Measurements from ENCODE around the gene ANO7.

The ANO7 gene

GRCh38 chr2:241173557-241173956 is 14.9 kb upstream of the ANO7 start:
- TF ChIP-seq CTCF (IDR thresholded peaks at IDR 0.05; ENCODE audit: low read length): no peak
- Histone ChIP-seq H3K9ac (ENCODE audit: low read length) (no peak overlapping the region), H3K4me3 (ENCODE audit: low read depth, low read length, poor library complexity, severe bottlenecking) (no peak overlapping the region), H3K36me3 (ENCODE audit: insufficient read depth, low read length) (peaks cover 61% of the 10 kb centered on the region), H3K27ac (ENCODE audit: low read depth, low read length, poor library complexity, severe bottlenecking) (no peak overlapping the region), H3K4me1 (ENCODE audit: insufficient read depth, low read length, severe bottlenecking) (no peaks in the 10 kb centered on the region), H3K9me3 (ENCODE audit: low read length) (peaks cover 8% of the 10 kb centered on the region), H3K27me3 (ENCODE audit: insufficient read depth, low read length) (no peaks in the 10 kb centered on the region), H3K9me2 (ENCODE audit: low read depth, low read length) (no peaks in the 10 kb centered on the region), H3K79me2 (ENCODE audit: insufficient read depth, low read length) (no peaks in the 10 kb centered on the region), H4K20me1 (ENCODE audit: insufficient read depth, low read length) (no peaks in the 10 kb centered on the region), H3F3A (ENCODE audit: insufficient read depth, low read length) (no peaks in the 10 kb centered on the region), H3K4me2 (ENCODE audit: low read length) (no peak overlapping the region), H2AFZ (ENCODE audit: low read length) (no peak overlapping the region)

GRCh38 chr2:241177526-241178334 is 10.7 kb upstream of the ANO7 start:
- Histone ChIP-seq H4K20me1 (ENCODE audit: insufficient read depth, low read length) (no peaks in the 10 kb centered on the region), H3K4me1 (ENCODE audit: insufficient read depth, low read length, severe bottlenecking) (no peaks in the 10 kb centered on the region), H2AFZ (ENCODE audit: low read length) (no peak overlapping the region), H3K9ac (ENCODE audit: low read length) (no peak overlapping the region), H3K27me3 (ENCODE audit: insufficient read depth, low read length) (no peaks in the 10 kb centered on the region), H3K36me3 (ENCODE audit: insufficient read depth, low read length) (peaks cover 51% of the 10 kb centered on the region), H3F3A (ENCODE audit: insufficient read depth, low read length) (no peaks in the 10 kb centered on the region), H3K79me2 (ENCODE audit: insufficient read depth, low read length) (no peaks in the 10 kb centered on the region), H3K4me3 (ENCODE audit: low read depth, low read length, poor library complexity, severe bottlenecking) (no peak overlapping the region), H3K9me2 (ENCODE audit: low read depth, low read length) (no peaks in the 10 kb centered on the region), H3K4me2 (ENCODE audit: low read length) (no peak overlapping the region), H3K9me3 (ENCODE audit: low read length) (no peaks in the 10 kb centered on the region), H3K27ac (ENCODE audit: low read depth, low read length, poor library complexity, severe bottlenecking) (no peak overlapping the region)
- TF ChIP-seq EZH2 (IDR thresholded peaks at IDR 0.05; ENCODE audit: borderline replicate concordance, low read length) (no peak), CTCF (IDR thresholded peaks at IDR 0.05; ENCODE audit: low read length) (no peak)

GRCh38 chr2:241178961-241179360 is 9.5 kb upstream of the ANO7 start:
- H3K9me2 ChIP-seq (ENCODE audit: low read depth, low read length): no peaks in the 10 kb centered on the region
- H3K27me3 ChIP-seq (ENCODE audit: insufficient read depth, low read length): no peaks in the 10 kb centered on the region
- no peaks in the 10 kb centered on the region for H3F3A ChIP-seq (ENCODE audit: insufficient read depth, low read length)
- peaks cover 49% of the 10 kb centered on the region for H3K36me3 ChIP-seq (ENCODE audit: insufficient read depth, low read length)
- H4K20me1 ChIP-seq (ENCODE audit: insufficient read depth, low read length): no peaks in the 10 kb centered on the region
- H3K79me2 ChIP-seq (ENCODE audit: insufficient read depth, low read length): no peaks in the 10 kb centered on the region
- no peak overlapping the region for H3K9ac ChIP-seq (ENCODE audit: low read length)
- H3K27ac ChIP-seq (ENCODE audit: low read depth, low read length, poor library complexity, severe bottlenecking): no peak overlapping the region
- H3K4me3 ChIP-seq (ENCODE audit: low read depth, low read length, poor library complexity, severe bottlenecking): no peak overlapping the region
- no peaks in the 10 kb centered on the region for H3K9me3 ChIP-seq (ENCODE audit: low read length)
- no peak for TF ChIP-seq CTCF (IDR thresholded peaks at IDR 0.05; ENCODE audit: low read length)
- no peak for TF ChIP-seq EZH2 (IDR thresholded peaks at IDR 0.05; ENCODE audit: borderline replicate concordance, low read length)
- no peak overlapping the region for H3K4me2 ChIP-seq (ENCODE audit: low read length)
- H2AFZ ChIP-seq (ENCODE audit: low read length): no peak overlapping the region
- H3K4me1 ChIP-seq (ENCODE audit: insufficient read depth, low read length, severe bottlenecking): no peaks in the 10 kb centered on the region
